Suprapubic skin (tissue), 4 donors: ENCODE measurements around the gene SRXN1. TPM values are rescaled to one million over a fixed set of nuclear protein-coding genes. Genes with fewer than 3 reads are reported as not detected.

Source experiments
- DNase-seq, 2 donors: peaks; one replicate each; pipeline ENCODE4 v3.0.0-alpha.2; 2019; ENCODE audit warnings: low spot score in 2 of 2
- H3K27ac ChIP-seq: fragments of 200-600 bp; sonication (generic); one replicate; pipeline ENCODE4 v1.5.1; 2019
- H3K27me3 ChIP-seq: fragments of 200-600 bp; sonication (generic); one replicate; pipeline ENCODE4 v1.5.1; 2019
- H3K36me3 ChIP-seq: fragments of 200-600 bp; sonication (generic); one replicate; pipeline ENCODE4 v1.5.1; 2019
- H3K4me1 ChIP-seq: fragments of 200-600 bp; sonication (generic); one replicate; pipeline ENCODE4 v1.5.1; 2019
- H3K4me3 ChIP-seq: fragments of 200-600 bp; sonication (generic); one replicate; pipeline ENCODE4 v1.5.1; 2019; ENCODE audit warnings: mild to moderate bottlenecking
- H3K9me3 ChIP-seq: fragments of 200-600 bp; sonication (generic); one replicate; pipeline ENCODE4 v1.5.1; 2019
- EP300 ChIP-seq: sonication (generic); formaldehyde crosslinking; IDR thresholded peaks from one replicate; pipeline ENCODE4 v1.6.1; 2017; ENCODE audit warnings: antibody characterized with exemption
- POLR2A ChIP-seq, 2 donors: fragments of 450-650 bp; IDR thresholded peaks; one replicate each; pipeline ENCODE4 v1.6.1; 2017; ENCODE audit warnings: antibody characterized with exemption in 2 of 2, mild to moderate bottlenecking in 2 of 2, moderate library complexity in 2 of 2
- POLR2AphosphoS5 ChIP-seq, 3 donors: sonication (generic); formaldehyde crosslinking; IDR thresholded peaks; one replicate each; pipeline ENCODE4 v1.6.1; 2017; ENCODE audit warnings: antibody characterized with exemption in 3 of 3
- WGBS: methylation state at CpG from one replicate; pipeline ENCODE4 v1.1.5; 2018; 5-methylcytosine and 5-hydroxymethylcytosine counted together
- total RNA-seq, 4 donors: library from RNA; depleted of rRNA; stranded (reverse); fragments of >200 nt; gene quantifications; one replicate each; pipeline ENCODE4 v1.1.0, GENCODE V29; 2016
- TF ChIP-seq, protein P1 (sequence below), 2 donors: fragments of 200-600 bp in 1 of 2; fragments of 450-650 bp in 1 of 2; sonication (generic) in 1 of 2; IDR thresholded peaks; one replicate each; pipeline ENCODE4 v1.5.1; 2016 to 2019; ENCODE audit warnings: antibody characterized with exemption in 2 of 2, mild to moderate bottlenecking in 1 of 2, moderate library complexity in 1 of 2

SRXN1 gene
- total RNA-seq, 4 donors from 2014 or later: 7.8 to 27.7 (median 21.0) TPM

DNA sequence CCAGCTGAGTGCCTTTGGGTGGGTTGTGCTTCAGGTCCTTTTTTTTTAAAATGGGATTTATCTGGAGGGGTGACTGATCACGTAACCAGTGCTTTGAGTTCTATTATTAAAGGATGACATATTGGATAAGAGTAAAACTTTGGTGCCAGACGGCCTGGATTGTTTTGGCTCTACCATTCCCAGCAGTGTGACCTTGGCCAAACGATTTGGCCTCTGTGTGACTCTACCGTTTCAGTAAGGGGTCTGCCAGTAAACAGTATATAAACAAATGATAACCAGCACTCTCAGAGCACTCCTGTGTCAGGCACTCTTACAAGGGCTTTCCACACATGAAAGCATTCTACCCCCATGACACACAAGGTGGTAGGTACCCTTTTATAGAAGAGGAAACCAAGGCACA is 13.9 kb upstream of the SRXN1 start:
- Histone ChIP-seq H3K9me3 (no peaks in the 10 kb centered on the region), H3K4me1 (peaks cover 9% of the 10 kb centered on the region), H3K27ac (no peak overlapping the region), H3K27me3 (peaks cover 96% of the 10 kb centered on the region), H3K36me3 (no peaks in the 10 kb centered on the region), H3K4me3 (no peak overlapping the region)
- 60% methylated on average over 4 of the region's 4 CpGs for WGBS
- no peak for DNase-seq
- no peak for TF ChIP-seq POLR2A (IDR thresholded peaks at IDR 0.05)
- TF ChIP-seq EP300: no peak
- no peak for TF ChIP-seq POLR2AphosphoS5 (IDR thresholded peaks at IDR 0.05)
- TF ChIP-seq, protein P1, sequence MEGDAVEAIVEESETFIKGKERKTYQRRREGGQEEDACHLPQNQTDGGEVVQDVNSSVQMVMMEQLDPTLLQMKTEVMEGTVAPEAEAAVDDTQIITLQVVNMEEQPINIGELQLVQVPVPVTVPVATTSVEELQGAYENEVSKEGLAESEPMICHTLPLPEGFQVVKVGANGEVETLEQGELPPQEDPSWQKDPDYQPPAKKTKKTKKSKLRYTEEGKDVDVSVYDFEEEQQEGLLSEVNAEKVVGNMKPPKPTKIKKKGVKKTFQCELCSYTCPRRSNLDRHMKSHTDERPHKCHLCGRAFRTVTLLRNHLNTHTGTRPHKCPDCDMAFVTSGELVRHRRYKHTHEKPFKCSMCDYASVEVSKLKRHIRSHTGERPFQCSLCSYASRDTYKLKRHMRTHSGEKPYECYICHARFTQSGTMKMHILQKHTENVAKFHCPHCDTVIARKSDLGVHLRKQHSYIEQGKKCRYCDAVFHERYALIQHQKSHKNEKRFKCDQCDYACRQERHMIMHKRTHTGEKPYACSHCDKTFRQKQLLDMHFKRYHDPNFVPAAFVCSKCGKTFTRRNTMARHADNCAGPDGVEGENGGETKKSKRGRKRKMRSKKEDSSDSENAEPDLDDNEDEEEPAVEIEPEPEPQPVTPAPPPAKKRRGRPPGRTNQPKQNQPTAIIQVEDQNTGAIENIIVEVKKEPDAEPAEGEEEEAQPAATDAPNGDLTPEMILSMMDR (IDR thresholded peaks at IDR 0.05): no peak

DNA sequence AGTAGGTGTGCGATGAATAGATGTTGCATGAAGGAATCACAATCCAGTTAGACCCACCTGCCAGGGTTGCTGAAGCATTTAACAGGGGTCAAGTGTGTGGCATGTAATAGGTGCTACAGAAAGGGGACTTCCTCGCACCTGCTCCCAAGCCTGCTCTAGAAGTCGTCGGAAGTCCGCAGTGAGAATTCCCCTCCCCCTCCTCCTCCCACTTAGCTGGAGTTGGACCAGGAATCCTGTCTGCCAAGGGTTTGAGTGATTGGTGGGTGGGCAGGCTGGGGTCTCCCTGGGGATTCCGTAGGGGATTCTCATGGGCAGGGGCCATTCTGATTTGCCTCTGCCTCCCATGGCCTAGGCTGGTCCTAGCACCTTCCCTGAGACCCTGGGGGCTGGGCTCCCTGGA is 12.3 kb upstream of the SRXN1 start:
- Histone ChIP-seq H3K27ac (no peak overlapping the region), H3K36me3 (no peaks in the 10 kb centered on the region), H3K4me3 (no peak overlapping the region), H3K9me3 (no peaks in the 10 kb centered on the region), H3K27me3 (peaks cover 96% of the 10 kb centered on the region), H3K4me1 (peaks cover 12% of the 10 kb centered on the region)
- TF ChIP-seq EP300 (no peak), POLR2A (IDR thresholded peaks at IDR 0.05) (no peak), POLR2AphosphoS5 (IDR thresholded peaks at IDR 0.05) (no peak)
- TF ChIP-seq, protein P1 (IDR thresholded peaks at IDR 0.05): no peak
- no peak for DNase-seq
- 46% methylated on average over 3 of the region's 6 CpGs for WGBS

DNA sequence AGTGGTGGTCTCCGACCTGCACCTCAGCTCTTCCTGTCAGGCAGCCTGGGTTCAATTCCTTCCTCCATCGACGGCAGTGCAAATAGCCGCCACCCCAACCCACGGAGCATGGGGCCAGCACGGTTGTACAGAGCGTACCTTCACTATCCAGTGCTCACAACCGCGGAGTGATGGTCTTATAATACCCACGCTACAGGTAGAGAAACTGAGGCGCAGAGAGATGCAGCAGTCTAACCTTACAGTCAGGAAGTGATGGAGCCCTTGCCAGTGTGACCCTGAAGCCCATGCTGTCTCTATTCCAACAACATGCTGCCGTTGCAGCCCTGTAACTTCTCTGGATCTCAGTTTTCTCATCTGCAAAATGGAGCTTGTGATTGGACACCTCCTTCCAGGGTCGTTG is 11.6 kb upstream of the SRXN1 start:
- Histone ChIP-seq H3K4me1 (peaks cover 12% of the 10 kb centered on the region), H3K27me3 (peaks cover 96% of the 10 kb centered on the region)
- TF ChIP-seq, protein P1 (IDR thresholded peaks at IDR 0.05): no peak
- TF ChIP-seq EP300: no peak
- TF ChIP-seq POLR2A (IDR thresholded peaks at IDR 0.05): no peak
- no peak for TF ChIP-seq POLR2AphosphoS5 (IDR thresholded peaks at IDR 0.05)

DNA sequence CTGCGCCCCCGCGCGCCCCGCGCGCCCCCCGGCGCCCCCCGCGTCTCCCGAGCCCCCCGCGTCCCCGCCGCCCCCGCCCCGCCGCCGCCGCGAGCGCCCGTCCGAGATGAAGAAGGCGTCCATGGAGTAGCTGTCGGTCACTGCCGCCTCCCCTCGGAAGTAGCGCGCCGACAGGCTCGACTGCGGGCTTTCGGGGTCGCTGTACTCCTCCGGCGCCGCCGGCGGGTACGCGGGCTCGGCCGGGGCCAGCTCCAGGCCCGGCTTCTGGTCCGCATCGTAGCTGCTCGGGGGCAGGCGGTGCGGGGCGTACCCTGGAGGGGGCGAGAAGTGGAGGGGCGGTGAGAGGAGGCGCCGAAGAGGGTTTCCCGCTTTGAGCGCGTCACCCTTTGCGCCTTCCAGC is 11.2 kb upstream of the SRXN1 start:
- peaks cover 97% of the 10 kb centered on the region for H3K27me3 ChIP-seq
- 3% methylated on average over 14 of the region's 60 CpGs for WGBS
- H3K9me3 ChIP-seq: no peaks in the 10 kb centered on the region
- DNase-seq: no peak
- H3K36me3 ChIP-seq: no peaks in the 10 kb centered on the region
- no peak overlapping the region for H3K4me3 ChIP-seq
- TF ChIP-seq EP300: no peak
- TF ChIP-seq, protein P1 (IDR thresholded peaks at IDR 0.05): no peak
- no peak for TF ChIP-seq POLR2AphosphoS5 (IDR thresholded peaks at IDR 0.05)
- TF ChIP-seq POLR2A (IDR thresholded peaks at IDR 0.05): no peak
- peaks cover 12% of the 10 kb centered on the region for H3K4me1 ChIP-seq
- H3K27ac ChIP-seq: no peak overlapping the region

More for the DNA sequence above, 11.6 kb upstream of the SRXN1 start:
- no peaks in the 10 kb centered on the region for H3K9me3 ChIP-seq
- DNase-seq: no peak
- WGBS: 47% methylated on average over 12 of the region's 13 CpGs
- H3K36me3 ChIP-seq: no peaks in the 10 kb centered on the region
- H3K4me3 ChIP-seq: no peak overlapping the region
- H3K27ac ChIP-seq: no peak overlapping the region

DNA sequence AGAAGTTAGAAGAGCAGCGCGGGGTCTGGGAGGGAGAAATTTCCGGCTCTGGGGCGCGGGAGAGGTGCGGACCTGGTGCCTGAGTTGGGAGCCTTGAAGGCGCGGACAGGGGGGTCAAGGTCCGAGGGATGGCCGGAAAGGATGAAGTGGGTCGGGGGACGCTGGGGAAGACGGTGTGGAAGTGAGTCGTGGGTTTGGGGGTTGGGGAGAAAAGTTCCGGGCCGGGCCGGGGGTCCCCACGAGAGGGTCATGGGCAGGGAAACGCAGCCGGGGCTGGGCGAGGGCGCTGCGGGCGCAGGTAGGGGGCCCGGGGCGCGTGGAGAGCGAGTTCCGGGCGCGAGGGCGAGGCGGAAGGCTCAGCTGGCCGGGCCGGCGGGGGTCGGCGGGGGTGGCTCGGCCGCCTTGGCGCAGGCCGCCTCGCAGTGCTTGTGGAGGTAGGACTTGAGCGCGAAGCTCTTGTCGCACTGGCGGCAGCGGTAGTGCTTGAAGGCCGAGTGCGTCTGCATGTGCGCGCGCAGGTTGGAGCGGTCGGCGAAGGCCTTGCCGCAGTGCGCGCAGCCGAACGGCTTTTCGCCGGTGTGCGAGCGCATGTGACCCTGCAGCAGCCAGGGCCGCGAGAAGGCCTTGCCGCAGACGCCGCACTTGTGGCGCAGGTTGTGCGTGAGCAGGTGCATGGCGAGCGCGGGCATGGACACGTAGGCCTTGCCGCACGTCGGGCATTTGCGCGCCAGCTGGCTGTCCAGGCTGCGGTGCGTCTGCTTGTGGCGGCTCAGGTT is 10.5 kb upstream of the SRXN1 start:
- TF ChIP-seq POLR2A (IDR thresholded peaks at IDR 0.05) (no peak), EP300 (no peak), POLR2AphosphoS5 (IDR thresholded peaks at IDR 0.05) (no peak)
- TF ChIP-seq, protein P1 (IDR thresholded peaks at IDR 0.05): no peak
- no peak for DNase-seq
- no peaks in the 10 kb centered on the region for H3K9me3 ChIP-seq
- no peaks in the 10 kb centered on the region for H3K36me3 ChIP-seq
- 19% methylated on average over 20 of the region's 84 CpGs for WGBS
- no peak overlapping the region for H3K4me3 ChIP-seq
- H3K27me3 ChIP-seq: peaks cover 98% of the 10 kb centered on the region
- H3K27ac ChIP-seq: no peak overlapping the region
- peaks cover 12% of the 10 kb centered on the region for H3K4me1 ChIP-seq
